SK-N-MC (cell line): ENCODE measurements around the gene PLBD2.

ENCODE experiments used
- EZH2 ChIP-seq: fragments of 200-600 bp; sonication (generic); IDR thresholded peaks from one replicate; pipeline ENCODE4 v1.6.1; 2017; ENCODE audit warnings: antibody characterized with exemption
- FOXP2 ChIP-seq: optimal IDR thresholded peaks from 2 replicates; pipeline ENCODE3; 2011; ENCODE audit warnings: mild to moderate bottlenecking, moderate library complexity; ENCODE audit not compliant: insufficient read depth; ENCODE audit errors: extremely low read length, control extremely low read depth
- POLR2AphosphoS5 ChIP-seq: IDR thresholded peaks from 2 replicates; pipeline ENCODE4 v1.6.1; 2012; ENCODE audit warnings: mild to moderate bottlenecking, low read depth, low read length, borderline replicate concordance

GRCh38 chr12:113332688-113333417 is 25.5 kb upstream of the PLBD2 start:
- TF ChIP-seq POLR2AphosphoS5 (no peak), EZH2 (no peak), FOXP2 (no peak)
